ENCODE data around the gene CLEC4A.
"Not testable (repeated sequence)": the region's sequence is repeated elsewhere in the genome, so short reads cannot be mapped to it uniquely, and the experiment has no call there.

Gene CLEC4A

DNA sequence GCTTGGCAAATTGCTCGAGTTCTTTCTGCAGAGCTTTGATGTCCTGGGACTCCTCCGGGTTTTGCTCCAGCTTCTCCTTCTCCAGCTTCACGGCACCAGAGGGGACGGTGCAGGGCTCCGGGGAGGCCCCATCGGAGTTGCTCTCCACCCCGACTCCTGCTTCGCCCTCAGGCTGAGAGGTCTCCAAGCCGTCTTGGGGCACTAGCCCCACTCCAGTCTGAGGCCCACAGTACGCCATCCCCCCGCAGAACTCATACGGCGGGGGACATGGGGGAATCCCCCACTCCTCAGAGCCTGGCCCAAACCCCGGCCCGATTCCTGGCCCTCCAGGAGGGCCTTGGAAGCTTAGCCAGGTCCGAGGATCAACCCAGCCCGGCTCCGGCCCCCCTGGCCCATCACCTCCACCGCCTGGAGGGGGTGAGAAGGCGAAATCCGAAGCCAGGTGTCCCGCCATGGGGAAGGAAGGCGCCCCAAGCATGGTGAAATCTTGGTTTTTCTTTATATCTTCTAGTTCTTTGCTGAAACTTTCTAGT lies 11.0 kb downstream of the CLEC4A start:
- DNase-seq (ENCODE audit: low read depth) = not testable (repeated sequence)

DNA sequence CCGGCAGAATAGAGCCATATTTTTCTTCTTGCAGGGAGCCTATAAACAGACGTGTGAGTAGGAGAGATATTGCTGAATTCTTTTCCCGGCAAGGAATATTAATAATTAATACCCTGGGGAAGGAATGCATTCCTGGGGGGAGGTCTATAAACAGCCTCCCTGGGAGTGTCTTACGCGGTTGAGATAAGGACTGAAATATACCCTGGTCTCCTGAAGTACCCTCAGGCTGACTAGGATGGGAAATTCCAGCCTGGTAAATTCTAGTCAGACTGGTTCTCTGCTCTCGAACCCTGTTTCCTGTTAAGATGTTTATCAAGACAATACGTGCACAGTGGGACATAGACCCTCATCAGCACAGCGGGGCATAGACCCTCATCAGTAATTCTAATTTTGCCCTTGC lies 18.2 kb downstream of the CLEC4A start:
- DNase-seq (ENCODE audit: low read depth) = not testable (repeated sequence)

- DNase-seq (ENCODE audit: low read depth) = no peak
Measured at GRCh38 chr12:8143261-8143660, 19.8 kb downstream of the CLEC4A start.

DNA sequence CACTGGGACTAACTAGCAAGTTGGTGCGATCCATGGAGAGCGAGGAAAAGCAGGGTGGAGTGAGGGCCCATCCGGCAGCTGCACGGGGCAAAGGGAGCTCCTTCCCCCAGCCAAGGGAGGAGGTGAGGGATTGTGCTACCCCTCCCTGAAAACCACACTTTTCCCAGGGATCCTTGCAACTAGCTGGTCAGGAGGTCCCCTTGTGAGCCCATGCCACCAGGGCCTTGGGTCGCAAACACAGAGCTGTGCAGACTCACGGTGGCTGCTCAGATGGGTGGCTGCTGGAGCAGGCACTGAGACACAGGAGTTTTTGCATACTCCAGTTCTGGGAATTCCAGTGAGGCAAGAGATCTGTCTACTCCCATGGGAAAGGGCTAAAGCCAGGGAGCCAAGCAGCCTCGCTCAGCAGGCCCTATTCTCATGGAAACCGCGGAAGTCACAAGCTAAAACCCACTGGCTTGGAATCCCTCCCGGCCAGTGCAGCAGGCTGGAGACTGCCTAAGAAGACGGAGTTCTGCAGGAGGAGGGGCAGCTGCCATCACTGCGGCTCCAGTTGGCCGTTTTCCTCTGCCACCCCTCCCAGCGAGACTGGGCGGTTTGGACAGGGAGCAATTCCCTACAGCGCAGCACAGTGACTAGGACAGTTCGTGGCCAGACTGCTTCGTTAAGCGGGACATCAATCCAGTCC lies 22.5 kb downstream of the CLEC4A start:
- DNase-seq (ENCODE audit: low read depth) = peak; percentile 15

- DNase-seq (ENCODE audit: low read depth) = no peak
Measured at GRCh38 chr12:8146442-8146771, 23.0 kb downstream of the CLEC4A start.

DNA sequence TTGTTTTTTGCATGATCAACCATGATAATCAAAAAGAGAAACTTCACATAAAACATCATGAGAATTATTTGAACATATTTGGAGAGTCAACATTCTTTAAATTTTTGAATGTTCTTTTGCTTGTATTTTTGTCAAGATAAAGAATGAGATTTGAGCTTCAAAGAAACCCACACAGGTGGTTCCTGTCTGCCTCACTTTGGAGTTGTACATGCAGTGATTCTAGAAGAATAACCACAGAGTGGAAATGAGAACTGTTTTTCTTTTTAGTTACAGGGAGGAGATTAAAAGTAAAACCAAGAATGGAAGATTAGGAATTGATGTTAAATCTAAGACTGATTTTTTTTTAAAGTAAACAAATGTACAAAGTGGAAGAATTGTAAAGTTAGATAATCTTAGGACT lies 31.1 kb downstream of the CLEC4A start:
- no peak for DNase-seq (ENCODE audit: low read depth)

GRCh38 chr12:8156416-8156815 lies 33.0 kb downstream of the CLEC4A start:
- no peak for DNase-seq (ENCODE audit: low read depth)

- DNase-seq (ENCODE audit: low read depth) = no peak
Measured at GRCh38 chr12:8156845-8157244, 33.4 kb downstream of the CLEC4A start, which contains the start of gene ZNF705A. Gene ZNF705A (plus strand): TSS chr12:8157015. CDS start chr12:8172626, 15,611 bp downstream.

GRCh38 chr12:8157484-8158198 lies 34.2 kb downstream of the CLEC4A start:
- no peak for DNase-seq (ENCODE audit: low read depth)

- DNase-seq (ENCODE audit: low read depth) = not testable (repeated sequence)
Measured at GRCh38 chr12:8172911-8173310, 49.5 kb downstream of the CLEC4A start.

GRCh38 chr12:8179989-8180585 lies 56.7 kb downstream of the CLEC4A start:
- not testable (repeated sequence) for DNase-seq (ENCODE audit: low read depth)

DNA sequence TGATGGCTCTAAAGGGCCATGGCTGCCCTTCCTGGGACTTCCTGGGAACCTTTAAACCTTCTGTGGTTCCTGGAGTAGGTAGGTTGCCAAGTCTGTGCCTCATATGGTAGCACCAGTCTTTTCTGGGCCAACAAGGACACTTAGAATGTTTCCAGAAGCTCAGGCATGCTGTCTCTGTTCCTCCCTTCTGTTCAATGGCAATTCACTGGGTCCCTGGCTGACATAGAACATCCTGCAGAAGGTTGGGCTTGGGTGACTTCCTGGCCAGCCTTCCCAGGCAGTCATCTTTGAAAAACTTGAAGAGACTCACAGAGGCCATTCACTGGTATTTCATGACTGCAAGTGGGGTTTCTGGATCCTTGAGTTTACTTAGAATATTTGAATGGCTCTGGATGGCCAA lies 57.9 kb downstream of the CLEC4A start:
- DNase-seq (ENCODE audit: low read depth) = not testable (repeated sequence)

- not testable (repeated sequence) for DNase-seq (ENCODE audit: low read depth)
Measured at GRCh38 chr12:8182923-8183322, 59.5 kb downstream of the CLEC4A start.

DNA sequence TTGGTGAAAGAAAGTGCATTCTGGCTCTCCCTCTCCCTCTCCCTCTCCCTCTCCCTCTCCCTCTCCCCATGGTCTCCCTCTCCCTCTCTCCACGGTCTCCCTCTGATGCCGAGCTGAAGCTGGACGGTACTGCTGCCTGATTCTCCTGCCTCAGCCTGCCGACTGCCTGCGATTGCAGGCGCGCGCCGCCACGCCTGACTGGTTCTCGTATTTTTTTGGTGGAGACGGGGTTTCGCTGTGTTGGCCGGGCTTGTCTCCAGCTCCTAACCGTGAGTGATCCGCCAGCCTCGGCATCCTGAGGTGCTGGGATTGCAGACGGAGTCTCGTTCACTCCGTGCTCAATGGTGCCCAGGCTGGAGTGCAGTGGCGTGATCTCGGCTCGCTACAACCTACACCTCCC lies 59.9 kb downstream of the CLEC4A start:
- not testable (repeated sequence) for DNase-seq (ENCODE audit: low read depth)

GRCh38 chr12:8184206-8184605 lies 60.8 kb downstream of the CLEC4A start:
- DNase-seq (ENCODE audit: low read depth) = not testable (repeated sequence)

DNA sequence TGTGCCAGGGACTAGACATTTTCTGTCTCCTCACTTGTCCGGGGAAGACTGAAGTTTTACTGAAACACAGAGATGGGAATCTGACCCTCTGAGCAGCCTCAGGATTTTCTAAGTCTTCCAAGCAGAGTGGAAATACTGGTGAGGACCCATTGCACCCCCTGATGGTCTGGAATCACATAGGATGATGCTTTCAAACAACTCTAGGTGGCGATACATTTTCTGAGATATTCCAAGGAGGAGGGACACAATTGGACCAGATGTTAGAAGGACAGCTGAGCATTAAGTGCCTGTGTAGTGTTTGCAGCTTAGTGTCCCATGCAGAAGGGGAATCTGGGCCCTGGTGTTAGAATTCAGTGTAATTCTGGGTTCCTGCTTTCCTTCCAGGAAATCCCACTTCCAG lies 64.7 kb downstream of the CLEC4A start:
- not testable (repeated sequence) for DNase-seq (ENCODE audit: low read depth)
